H1 (cell line): ENCODE results near the gene ZNF394. TPM values are rescaled to one million over a fixed set of nuclear protein-coding genes. Genes with fewer than 3 reads are reported as not detected.
A peak's percentile ranks its signal among the peaks of the same experiment; 100 is the strongest.
"Not testable (repeated sequence)": the region's sequence is repeated elsewhere in the genome, so short reads cannot be mapped to it uniquely, and the experiment has no call there.

Experiments
- CTCF ChIA-PET: fragments of 300-600 bp; sonication (Branson Sonifier 250); formaldehyde crosslinking; loops from one replicate; lab custom pipeline; 2021; ENCODE audit not compliant: partially characterized antibody; lab: Charles Lee
- POLR2A ChIA-PET: fragments of 300-600 bp; sonication (Branson Sonifier 250); formaldehyde crosslinking; loops from one replicate; lab custom pipeline; 2021; ENCODE audit warnings: inconsistent platforms; ENCODE audit not compliant: partially characterized antibody; lab: Charles Lee
- DNase-seq, 2 experiments: peaks; one replicate each; pipeline versions ENCODE4 v3.0.0 to v3.0.0-alpha.2; 2010 to 2022; ENCODE audit warnings: low spot score in 2 of 2, low read depth in 1 of 2, mixed read lengths in 1 of 2
- FAIRE-seq: peaks from 2 replicates; lab custom pipeline; 2011; peaks lifted over from hg19 to GRCh38; lab: Jason Lieb, UNC
- H2AFZ ChIP-seq: 2 replicates; pipeline ENCODE4 v1.8.1; 2012; ENCODE audit warnings: low read length, inconsistent platforms
- H2AK5ac ChIP-seq: 2 replicates; pipeline ENCODE4 v1.6.1; 2013; ENCODE audit warnings: low read depth, low read length
- H2BK120ac ChIP-seq: replicated peaks from 2 replicates; pipeline ENCODE3; 2013; ENCODE audit warnings: low read depth, low read length, inconsistent platforms
- H2BK12ac ChIP-seq: 2 replicates; pipeline ENCODE4 v1.6.1; 2013; ENCODE audit warnings: low read depth, low read length
- H2BK15ac ChIP-seq: 2 replicates; pipeline ENCODE4 v1.6.1; 2013; ENCODE audit warnings: low read length
- H2BK20ac ChIP-seq: 2 replicates; pipeline ENCODE4 v1.6.1; 2013; ENCODE audit warnings: low read length
- H2BK5ac ChIP-seq: 2 replicates; pipeline ENCODE4 v1.6.1; 2013; ENCODE audit warnings: low read depth, low read length
- H3K14ac ChIP-seq: 2 replicates; pipeline ENCODE4 v1.6.1; 2013; ENCODE audit warnings: inconsistent platforms; ENCODE audit not compliant: insufficient read length
- H3K18ac ChIP-seq: 2 replicates; pipeline ENCODE4 v1.6.1; 2013; ENCODE audit warnings: low read length; ENCODE audit errors: extremely low read depth
- H3K23ac ChIP-seq: 2 replicates; pipeline ENCODE4 v1.6.1; 2013; ENCODE audit warnings: inconsistent platforms; ENCODE audit not compliant: insufficient read length
- H3K23me2 ChIP-seq: 2 replicates; pipeline ENCODE4 v1.6.1; 2013; ENCODE audit warnings: low read depth, low read length
- H3K27ac ChIP-seq: 2 replicates; pipeline ENCODE4 v1.6.1; 2011; ENCODE audit warnings: low read depth, low read length, inconsistent platforms
- H3K27me3 ChIP-seq, 4 experiments: replicated peaks in 1 of 4; 1 replicate in 1 of 4; 2 replicates in 3 of 4; pipeline versions ENCODE4 v1.6.1 to v1.8.1; 2011 to 2013; ENCODE audit warnings: low read length in 3 of 4, mild to moderate bottlenecking in 3 of 4, inconsistent platforms in 2 of 4, mixed read lengths in 2 of 4, moderate library complexity in 1 of 4; ENCODE audit not compliant: control insufficient read depth in 3 of 4, insufficient read depth in 3 of 4; ENCODE audit errors: extremely low read depth in 1 of 4
- H3K36me3 ChIP-seq, 4 experiments: 2 replicates each; pipeline versions ENCODE4 v1.6.1 to v1.8.1; 2011 to 2013; ENCODE audit warnings: mild to moderate bottlenecking in 4 of 4, low read length in 3 of 4, moderate library complexity in 2 of 4, control low read depth in 1 of 4, inconsistent platforms in 1 of 4; ENCODE audit not compliant: insufficient read depth in 4 of 4, control insufficient read depth in 2 of 4
- H3K4ac ChIP-seq: replicated peaks from 2 replicates; pipeline ENCODE3; 2013; ENCODE audit warnings: low read length, low read depth, mixed read lengths, inconsistent platforms; ENCODE audit not compliant: insufficient read length
- H3K4me1 ChIP-seq, 4 experiments: replicated peaks in 1 of 4; 1 replicate in 1 of 4; 2 replicates in 3 of 4; pipeline versions ENCODE4 v1.6.1 to v1.8.1; 2011 to 2013; ENCODE audit warnings: low read length in 3 of 4, inconsistent platforms in 2 of 4, mixed read lengths in 1 of 4; ENCODE audit not compliant: insufficient read depth in 4 of 4, control insufficient read depth in 3 of 4
- H3K4me2 ChIP-seq, 2 experiments: 2 replicates each; pipeline versions ENCODE4 v1.6.1 to v1.8.1; 2011 to 2013; ENCODE audit warnings: low read depth in 2 of 2, low read length in 2 of 2, control low read depth in 1 of 2, inconsistent platforms in 1 of 2, mild to moderate bottlenecking in 1 of 2; ENCODE audit not compliant: insufficient read depth in 1 of 2
- H3K4me3 ChIP-seq, 4 experiments: fragments of 200-600, 300-600 bp in 1 of 4; sonication (generic), shearing (Covaris generic), sonication (Bioruptor Twin) in 1 of 4; 2 replicates each; pipeline versions ENCODE4 v1.5.1 to v1.8.1; 2011 to 2016; ENCODE audit warnings: low read length in 4 of 4, low read depth in 3 of 4, control low read depth in 2 of 4, inconsistent platforms in 2 of 4, mild to moderate bottlenecking in 2 of 4, mixed read lengths in 1 of 4, moderate library complexity in 1 of 4; ENCODE audit not compliant: insufficient read depth in 2 of 4; ENCODE audit errors: extremely low read depth in 1 of 4
- H3K56ac ChIP-seq: replicated peaks from 2 replicates; pipeline ENCODE3; 2013; ENCODE audit warnings: low read depth, mild to moderate bottlenecking, mixed read lengths, low read length, inconsistent platforms; ENCODE audit not compliant: insufficient read length
- H3K79me1 ChIP-seq: 2 replicates; pipeline ENCODE4 v1.6.1; 2013; ENCODE audit warnings: low read depth, low read length, control low read depth
- H3K79me2 ChIP-seq, 2 experiments: 2 replicates each; pipeline versions ENCODE4 v1.6.1 to v1.8.1; 2012 to 2013; ENCODE audit warnings: low read length in 2 of 2, mild to moderate bottlenecking in 2 of 2, inconsistent platforms in 1 of 2; ENCODE audit not compliant: insufficient read depth in 2 of 2, control insufficient read depth in 1 of 2
- H3K9ac ChIP-seq, 4 experiments: replicated peaks in 1 of 4; 1 replicate in 1 of 4; 2 replicates in 3 of 4; pipeline versions ENCODE4 v1.6.1 to v1.8.1; 2011 to 2013; ENCODE audit warnings: low read depth in 3 of 4, low read length in 3 of 4, control low read depth in 2 of 4, mild to moderate bottlenecking in 2 of 4, moderate library complexity in 2 of 4, inconsistent platforms in 1 of 4; ENCODE audit errors: extremely low read depth in 1 of 4
- H3K9me3 ChIP-seq, 2 experiments: 2 replicates each; pipeline versions ENCODE4 v1.6.1 to v1.8.1; 2012 to 2013; ENCODE audit warnings: mild to moderate bottlenecking in 2 of 2, moderate library complexity in 2 of 2, control low read depth in 1 of 2, inconsistent platforms in 1 of 2, low read depth in 1 of 2, low read length in 1 of 2, mixed read lengths in 1 of 2; ENCODE audit not compliant: insufficient read depth in 2 of 2
- H4K20me1 ChIP-seq, 2 experiments: replicated peaks in 1 of 2; 2 replicates each; pipeline versions ENCODE3 to v1.8.1; 2011 to 2013; ENCODE audit warnings: inconsistent platforms in 2 of 2, low read length in 2 of 2, mild to moderate bottlenecking in 1 of 2; ENCODE audit not compliant: insufficient read depth in 2 of 2, control insufficient read depth in 1 of 2
- H4K5ac ChIP-seq: 2 replicates; pipeline ENCODE4 v1.6.1; 2013; ENCODE audit warnings: low read length, low read depth, mixed read lengths, inconsistent platforms; ENCODE audit not compliant: insufficient read length
- H4K8ac ChIP-seq: 2 replicates; pipeline ENCODE4 v1.8.0; 2013; ENCODE audit warnings: mild to moderate bottlenecking, moderate library complexity, low read length, inconsistent platforms; ENCODE audit not compliant: insufficient read depth; ENCODE audit errors: extremely low read depth
- H4K91ac ChIP-seq: replicated peaks from 2 replicates; pipeline ENCODE3; 2013; ENCODE audit warnings: low read length, mixed read lengths, inconsistent platforms; ENCODE audit not compliant: insufficient read length
- CHD1 ChIP-seq: IDR thresholded peaks from 2 replicates; pipeline ENCODE4 v1.6.1; 2012; ENCODE audit warnings: low read depth, low read length, improper control_type of control experiment
- HDAC6 ChIP-seq: IDR thresholded peaks from one replicate; pipeline ENCODE4 v1.7.1; 2012; ENCODE audit warnings: low read depth, mild to moderate bottlenecking, inconsistent platforms, low read length, moderate library complexity
- JUN ChIP-seq: IDR thresholded peaks from 2 replicates; pipeline ENCODE4 v1.6.1; 2011; ENCODE audit warnings: low read depth, mild to moderate bottlenecking, improper control_type of control experiment, low read length
- KDM4A ChIP-seq: IDR thresholded peaks from one replicate; pipeline ENCODE4 v1.7.1; 2012; ENCODE audit warnings: low read depth, mild to moderate bottlenecking, moderate library complexity, low read length, inconsistent platforms; ENCODE audit not compliant: severe bottlenecking
- TBP ChIP-seq: IDR thresholded peaks from 2 replicates; pipeline ENCODE4 v1.6.1; 2011; ENCODE audit warnings: low read depth, low read length, improper control_type of control experiment
- WGBS, 2 experiments: shearing (Covaris generic) in 1 of 2; methylation state at CpG; one replicate each; pipeline versions ENCODE4 v1.1.6 to v1.1.7; 2013 to 2015; ENCODE audit warnings: low lambda C conversion rate in 2 of 2, mixed read lengths in 2 of 2, inconsistent platforms in 1 of 2, low coverage in 1 of 2, missing lambda C conversion rate in 1 of 2; ENCODE audit not compliant: insufficient replicate concordance in 2 of 2, insufficient coverage in 1 of 2, insufficient read length in 1 of 2; ENCODE audit errors: extremely low coverage in 1 of 2, missing lambda C conversion rate in 1 of 2; 5-methylcytosine and 5-hydroxymethylcytosine counted together
- polyA plus RNA-seq, 7 experiments: library from polyadenylated mRNA; depleted of rRNA in 3 of 7; stranded (reverse) in 5 of 7; unstranded in 2 of 7; fragments of >200 nt in 5 of 7; fragments of 200-250 nt in 2 of 7; gene quantifications; 1 replicate in 5 of 7; 2 replicates in 1 of 7; 4 replicates in 1 of 7; pipeline versions ENCODE4 v1.2.1 to v1.2.3, GENCODE V29; 2011 to 2013; ENCODE audit warnings: missing spikeins in 2 of 7, mixed read lengths in 2 of 7
- total RNA-seq: library from RNA; stranded (reverse); fragmentation: NEBNext Ultra II Directional; extraction: Animal tissue kit (Norgen Biotek cat#: 25700); gene quantifications from 2 replicates; pipeline ENCODE4 v1.2.1, GENCODE V29; 2021

The ZNF394 gene
- total and polyA plus RNA-seq, 2 of the 8 experiments (the other 6 are each of a cell fraction or from before 2014, with no cell fraction given) = 6.6 to 19.3 TPM

- no peak for TF ChIP-seq CHD1
- TF ChIP-seq JUN = no peak
- TF ChIP-seq TBP = peak; percentile 90
- no peak for TF ChIP-seq HDAC6
- TF ChIP-seq KDM4A = peak; percentile 24
Observed at GRCh38 chr7:99499721-99500636, at the start of gene ZNF394 (continued).

- H3K79me1 ChIP-seq = not testable (repeated sequence)
Observed at GRCh38 chr7:99549545-99549944, 49.5 kb upstream of the ZNF394 start.

More at GRCh38 chr7:99549545-99549944, 49.5 kb upstream of the ZNF394 start:
- H3K9ac ChIP-seq, H3K27ac ChIP-seq, H2BK20ac ChIP-seq, H2AK5ac ChIP-seq, H4K20me1 ChIP-seq, CTCF ChIA-PET, H2AFZ ChIP-seq, H3K18ac ChIP-seq, H3K4me2 ChIP-seq, H3K9me3 ChIP-seq, H3K79me2 ChIP-seq, H3K27me3 ChIP-seq, H4K8ac ChIP-seq, DNase-seq, FAIRE-seq, H3K56ac ChIP-seq, H2BK120ac ChIP-seq, H3K23me2 ChIP-seq, H3K23ac ChIP-seq, H2BK15ac ChIP-seq, H4K5ac ChIP-seq, H3K4ac ChIP-seq, H3K4me3 ChIP-seq, H2BK5ac ChIP-seq, H3K4me1 ChIP-seq, POLR2A ChIA-PET, H4K91ac ChIP-seq, H3K14ac ChIP-seq, H2BK12ac ChIP-seq: not testable (repeated sequence)
- 100% methylated on average over 1 of the region's 2 CpGs; no CpG with 5 or more reads in 1 of the 2 experiments for WGBS, 2 experiments
- peaks cover 2 to 19% (median 8%) of the 10 kb centered on the region in 4 experiments; a peak in 5 of 8 replicates for H3K36me3 ChIP-seq
